Measurements from ENCODE around the gene PRXL2B.

The PRXL2B gene

DNA sequence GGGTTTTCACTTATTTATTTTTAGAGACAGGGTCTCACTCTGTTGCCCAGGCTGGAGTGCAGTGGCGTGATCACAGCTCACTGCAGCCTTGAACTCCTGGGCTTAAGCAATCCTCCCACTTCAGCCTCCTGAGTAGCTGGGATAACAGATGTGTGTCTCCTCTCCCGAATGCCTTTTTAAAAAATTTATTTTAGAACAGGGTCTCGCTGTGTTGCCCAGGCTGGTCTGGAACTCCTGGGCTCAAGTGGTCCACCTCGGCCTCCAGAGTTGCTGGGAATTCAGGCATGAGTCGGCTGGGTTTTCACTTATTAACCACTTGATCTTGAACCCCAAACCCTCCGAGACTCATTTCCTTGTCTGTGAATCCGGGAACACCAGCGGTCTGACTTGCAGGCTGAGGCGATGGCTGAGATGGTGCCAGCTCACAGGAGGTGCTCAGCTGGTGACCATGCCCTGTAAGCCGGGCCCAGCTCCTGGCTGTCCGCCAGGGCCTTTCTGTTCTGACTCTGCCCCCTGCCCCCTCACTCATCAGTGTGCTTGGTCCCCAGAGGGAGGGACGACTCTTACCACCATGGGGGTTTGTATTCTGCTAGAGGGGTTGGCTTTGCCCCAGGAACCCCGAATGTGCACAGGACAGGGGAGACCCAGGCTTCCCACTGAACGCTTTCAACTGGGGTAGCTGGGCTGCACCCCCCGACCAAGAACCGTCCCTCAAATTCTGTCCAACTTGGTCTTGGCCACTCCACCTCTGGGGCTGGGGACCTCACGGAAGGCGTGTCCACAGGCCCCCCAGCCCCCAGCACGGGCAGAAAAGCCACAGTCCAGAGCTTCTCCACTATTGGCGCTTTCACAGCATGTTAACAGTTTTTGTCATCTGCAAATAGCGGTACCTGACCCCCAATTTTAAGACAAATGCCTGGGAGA lies 23.7 kb downstream of the PRXL2B start:
- H3K23ac ChIP-seq (ENCODE audit: low read length in 2 of 2) = no peak overlapping the region
- peaks cover 6% of the 10 kb centered on the region for H3K9me3 ChIP-seq (ENCODE audit: control insufficient read depth, low read length)
- H3K4ac ChIP-seq (ENCODE audit: low read depth in 1 of 2, low read length in 2 of 2) = no peak overlapping the region
- H3K36me3 ChIP-seq (ENCODE audit: control insufficient read depth in 1 of 2, insufficient read depth in 2 of 2, low read depth in 1 of 2, low read length in 2 of 2) = no peaks in the 10 kb centered on the region
- no peak overlapping the region for H2AK5ac ChIP-seq (ENCODE audit: low read length, severe bottlenecking)
- H4K91ac ChIP-seq (ENCODE audit: low read length) = no peak overlapping the region
- no peak overlapping the region for H3K9ac ChIP-seq (ENCODE audit: low read length)
- no peak overlapping the region for H3K18ac ChIP-seq (ENCODE audit: low read depth in 1 of 2, low read length in 2 of 2)
- H4K8ac ChIP-seq (ENCODE audit: low read length) = no peak overlapping the region
- H3K4me1 ChIP-seq (ENCODE audit: control insufficient read depth, insufficient read depth, low read depth, low read length) = peaks cover 6% of the 10 kb centered on the region
- H3K14ac ChIP-seq (ENCODE audit: low read length in 2 of 2) = no peak overlapping the region
- H3K79me1 ChIP-seq (replicated peaks; ENCODE audit: low read length, poor library complexity, severe bottlenecking) = no peaks in the 10 kb centered on the region
- no peak overlapping the region for H2BK5ac ChIP-seq (ENCODE audit: low read depth, low read length, poor library complexity, severe bottlenecking)
- WGBS = 83% methylated on average over 19 of the region's 21 CpGs
- no peak overlapping the region for H3K4me2 ChIP-seq (ENCODE audit: low read length, poor library complexity, severe bottlenecking)
- DNase-seq = no peak
- no peak overlapping the region for H3K27ac ChIP-seq (ENCODE audit: low read length, poor library complexity, severe bottlenecking)
- no peak overlapping the region for H2BK120ac ChIP-seq (ENCODE audit: low read depth, low read length)
- H3K4me3 ChIP-seq (ENCODE audit: insufficient read depth in 1 of 2, low read depth in 1 of 2, low read length in 2 of 2) = no peak overlapping the region
- no peak overlapping the region for H2AFZ ChIP-seq (ENCODE audit: low read depth, low read length)
- H2BK12ac ChIP-seq (ENCODE audit: low read length in 2 of 2) = no peak overlapping the region
- peaks cover 0 to 56% of the 10 kb centered on the region in 2 experiments for H3K27me3 ChIP-seq (ENCODE audit: control insufficient read depth in 1 of 2, insufficient read depth in 1 of 2, low read length in 2 of 2)
- no peak overlapping the region for H2BK15ac ChIP-seq (ENCODE audit: low read depth, poor library complexity, severe bottlenecking)

DNA sequence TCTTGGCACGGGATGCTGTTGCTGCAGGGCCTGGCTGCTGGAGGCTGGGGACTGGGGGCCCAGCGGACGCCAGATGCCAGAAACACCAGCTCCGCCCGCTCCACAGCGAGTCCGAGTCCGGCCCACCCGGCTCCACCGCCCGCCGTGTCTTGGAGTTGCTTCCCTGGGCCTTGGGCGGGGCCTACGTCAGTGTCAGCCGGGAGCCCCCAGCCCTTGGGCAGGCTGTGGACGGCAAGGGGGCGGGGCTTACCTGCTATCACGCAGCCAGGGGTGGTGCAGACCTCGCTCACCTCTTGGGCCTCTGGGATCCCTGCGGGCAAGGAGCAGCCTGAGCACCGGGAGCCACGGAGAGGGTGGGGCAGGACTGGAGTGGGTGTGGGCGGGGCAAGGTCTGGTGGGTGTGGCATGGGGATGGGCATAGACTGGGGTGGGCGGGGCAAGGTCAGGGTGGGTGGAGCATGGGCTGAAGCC lies 24.5 kb downstream of the PRXL2B start:
- Histone ChIP-seq H3K79me1 (replicated peaks; ENCODE audit: low read length, poor library complexity, severe bottlenecking) (no peaks in the 10 kb centered on the region), H4K8ac (ENCODE audit: low read length) (no peak overlapping the region)

DNA sequence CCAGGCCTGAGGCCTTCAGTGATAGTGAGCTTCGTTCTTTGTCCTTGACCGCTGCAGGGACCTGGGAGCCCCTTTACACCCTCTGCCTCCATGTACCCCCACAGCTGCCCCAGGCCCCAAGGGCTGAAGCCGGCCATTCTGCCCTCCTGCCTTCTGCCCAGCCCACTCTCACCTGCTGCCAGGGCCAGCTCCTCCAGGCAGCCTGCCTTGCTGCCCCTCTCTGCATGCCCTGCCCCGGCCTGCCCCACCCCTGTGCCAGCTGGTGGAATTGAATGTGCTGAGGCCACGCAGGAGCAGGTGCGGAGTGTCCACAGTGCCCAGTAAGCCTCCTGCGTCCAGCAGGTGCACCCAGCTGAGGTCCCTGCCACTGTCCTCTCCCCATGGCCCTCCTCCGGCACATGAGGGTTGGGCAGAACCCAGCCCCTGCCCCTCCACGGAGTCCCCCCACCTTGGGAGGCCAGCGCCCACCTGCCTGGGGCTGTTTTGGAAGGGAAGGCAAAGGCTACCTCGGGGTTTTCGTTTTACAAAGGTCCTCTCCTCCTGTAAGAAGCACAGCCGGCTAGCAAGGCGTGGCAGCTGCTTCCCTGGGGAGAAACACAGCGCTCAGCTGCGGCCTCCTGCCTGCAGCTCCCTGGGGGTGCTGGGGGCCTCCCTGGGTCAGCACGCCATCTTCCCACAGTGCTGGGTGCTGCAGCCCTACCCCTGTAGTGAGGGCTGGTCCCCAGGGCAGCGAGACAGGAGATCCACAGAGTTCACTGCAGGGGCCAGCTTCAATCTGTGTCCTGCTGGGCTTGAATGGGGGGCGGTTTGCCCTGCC lies 25.3 kb downstream of the PRXL2B start:
- Histone ChIP-seq H3K4me1 (ENCODE audit: control insufficient read depth, insufficient read depth, low read depth, low read length) (peaks cover 6% of the 10 kb centered on the region), H2BK12ac (ENCODE audit: low read length in 2 of 2) (no peak overlapping the region), H3K79me1 (replicated peaks; ENCODE audit: low read length, poor library complexity, severe bottlenecking) (no peaks in the 10 kb centered on the region), H3K36me3 (ENCODE audit: control insufficient read depth in 1 of 2, insufficient read depth in 2 of 2, low read depth in 1 of 2, low read length in 2 of 2) (no peaks in the 10 kb centered on the region), H3K23ac (ENCODE audit: low read length in 2 of 2) (no peak overlapping the region), H2BK15ac (ENCODE audit: low read depth, poor library complexity, severe bottlenecking) (no peak overlapping the region), H2BK120ac (ENCODE audit: low read depth, low read length) (no peak overlapping the region), H2AFZ (ENCODE audit: low read depth, low read length) (no peak overlapping the region), H2BK5ac (ENCODE audit: low read depth, low read length, poor library complexity, severe bottlenecking) (no peak overlapping the region), H4K91ac (ENCODE audit: low read length) (no peak overlapping the region), H3K14ac (ENCODE audit: low read length in 2 of 2) (no peak overlapping the region), H3K4me3 (ENCODE audit: insufficient read depth in 1 of 2, low read depth in 1 of 2, low read length in 2 of 2) (no peak overlapping the region), H3K27me3 (ENCODE audit: control insufficient read depth in 1 of 2, insufficient read depth in 1 of 2, low read length in 2 of 2) (peaks cover 0 to 44% of the 10 kb centered on the region in 2 experiments), H4K8ac (ENCODE audit: low read length) (no peak overlapping the region), H3K18ac (ENCODE audit: low read depth in 1 of 2, low read length in 2 of 2) (no peak overlapping the region), H3K9ac (ENCODE audit: low read length) (no peak overlapping the region), H3K9me3 (ENCODE audit: control insufficient read depth, low read length) (peaks cover 6% of the 10 kb centered on the region), H3K4me2 (ENCODE audit: low read length, poor library complexity, severe bottlenecking) (no peak overlapping the region), H3K27ac (ENCODE audit: low read length, poor library complexity, severe bottlenecking) (no peak overlapping the region), H2AK5ac (ENCODE audit: low read length, severe bottlenecking) (no peak overlapping the region), H3K4ac (ENCODE audit: low read depth in 1 of 2, low read length in 2 of 2) (no peak overlapping the region)
- DNase-seq = no peak
- WGBS = 79% methylated on average over 19 of the region's 19 CpGs

More for the DNA sequence above, 24.5 kb downstream of the PRXL2B start:
- H2BK15ac ChIP-seq (ENCODE audit: low read depth, poor library complexity, severe bottlenecking) = no peak overlapping the region
- H2BK12ac ChIP-seq (ENCODE audit: low read length in 2 of 2) = no peak overlapping the region
- peaks cover 0 to 51% of the 10 kb centered on the region in 2 experiments for H3K27me3 ChIP-seq (ENCODE audit: control insufficient read depth in 1 of 2, insufficient read depth in 1 of 2, low read length in 2 of 2)
- H4K91ac ChIP-seq (ENCODE audit: low read length) = no peak overlapping the region
- no peak overlapping the region for H2AFZ ChIP-seq (ENCODE audit: low read depth, low read length)
- H3K4me2 ChIP-seq (ENCODE audit: low read length, poor library complexity, severe bottlenecking) = no peak overlapping the region
- peaks cover 6% of the 10 kb centered on the region for H3K9me3 ChIP-seq (ENCODE audit: control insufficient read depth, low read length)
- H3K18ac ChIP-seq (ENCODE audit: low read depth in 1 of 2, low read length in 2 of 2) = no peak overlapping the region
- no peak overlapping the region for H2BK5ac ChIP-seq (ENCODE audit: low read depth, low read length, poor library complexity, severe bottlenecking)
- no peak overlapping the region for H3K14ac ChIP-seq (ENCODE audit: low read length in 2 of 2)
- no peak for DNase-seq
- H3K4me1 ChIP-seq (ENCODE audit: control insufficient read depth, insufficient read depth, low read depth, low read length) = peaks cover 6% of the 10 kb centered on the region
- no peak overlapping the region for H3K4ac ChIP-seq (ENCODE audit: low read depth in 1 of 2, low read length in 2 of 2)
- H3K23ac ChIP-seq (ENCODE audit: low read length in 2 of 2) = no peak overlapping the region
- H3K36me3 ChIP-seq (ENCODE audit: control insufficient read depth in 1 of 2, insufficient read depth in 2 of 2, low read depth in 1 of 2, low read length in 2 of 2) = no peaks in the 10 kb centered on the region
- no peak overlapping the region for H3K27ac ChIP-seq (ENCODE audit: low read length, poor library complexity, severe bottlenecking)
- no peak overlapping the region for H2BK120ac ChIP-seq (ENCODE audit: low read depth, low read length)
- H2AK5ac ChIP-seq (ENCODE audit: low read length, severe bottlenecking) = no peak overlapping the region
- H3K4me3 ChIP-seq (ENCODE audit: insufficient read depth in 1 of 2, low read depth in 1 of 2, low read length in 2 of 2) = no peak overlapping the region
- 90% methylated on average over 23 of the region's 24 CpGs for WGBS
- no peak overlapping the region for H3K9ac ChIP-seq (ENCODE audit: low read length)

Data from mesenchymal stem cell (in vitro differentiated cells and primary cell).